SK-N-SH treated with all-trans-retinoic acid at 6 μM for 48 hours (cell line): Measurements from ENCODE around the gene SH3YL1.

Experiments
- ATAC-seq: fragments of 200-7000 bp; cut with Tn5 transposase; 3 replicates; pipeline ENCODE4 v1.9.1; 2020; ENCODE audit warnings: mild to moderate bottlenecking, moderate library complexity
- ARNTL ChIP-seq: fragments of 450-650 bp; formaldehyde crosslinking; IDR thresholded peaks from 2 replicates; pipeline ENCODE4 v1.5.0; 2020; ENCODE audit warnings: low read depth, mild to moderate bottlenecking, moderate library complexity, borderline replicate concordance
- CREB5 ChIP-seq: fragments of 250-450 bp; sonication (Bioruptor Pico); IDR thresholded peaks from 2 replicates; pipeline ENCODE4 v1.5.1; 2020; ENCODE audit warnings: low read depth, mild to moderate bottlenecking, moderate library complexity
- CSDC2 ChIP-seq: fragments of 250-450 bp; sonication (Bioruptor Pico); IDR thresholded peaks from 2 replicates; pipeline ENCODE4 v1.5.0; 2020; ENCODE audit warnings: mild to moderate bottlenecking, moderate library complexity
- GLIS3 ChIP-seq: fragments of 250-450 bp; sonication (Bioruptor Pico); IDR thresholded peaks from 2 replicates; pipeline ENCODE4 v1.5.0; 2020; ENCODE audit warnings: mild to moderate bottlenecking, moderate library complexity
- OSR1 ChIP-seq: fragments of 250-450 bp; sonication (Bioruptor Pico); IDR thresholded peaks from 2 replicates; pipeline ENCODE4 v1.8.0; 2022; ENCODE audit warnings: moderate library complexity, mild to moderate bottlenecking, inconsistent platforms
- PATZ1 ChIP-seq: fragments of 250-450 bp; sonication (Bioruptor Pico); IDR thresholded peaks from 2 replicates; pipeline ENCODE4 v1.8.0; 2020; ENCODE audit warnings: mild to moderate bottlenecking, moderate library complexity, borderline replicate concordance
- POU6F1 ChIP-seq: fragments of 250-450 bp; sonication (Bioruptor Pico); IDR thresholded peaks from 2 replicates; pipeline ENCODE4 v1.8.0; 2021; ENCODE audit warnings: low read depth, mild to moderate bottlenecking, moderate library complexity, borderline replicate concordance
- PPARA ChIP-seq: fragments of 250-450 bp; sonication (Bioruptor Pico); IDR thresholded peaks from 2 replicates; pipeline ENCODE4 v1.5.0; 2020; ENCODE audit warnings: mild to moderate bottlenecking, borderline replicate concordance
- RARB ChIP-seq: fragments of 250-450 bp; sonication (Bioruptor Pico); IDR thresholded peaks from 2 replicates; pipeline ENCODE4 v1.8.0; 2021; ENCODE audit warnings: mild to moderate bottlenecking, moderate library complexity
- SNAI2 ChIP-seq: fragments of 250-450 bp; sonication (Bioruptor Pico); IDR thresholded peaks from 2 replicates; pipeline ENCODE4 v1.5.0; 2020; ENCODE audit warnings: mild to moderate bottlenecking, moderate library complexity
- TSHZ2 ChIP-seq: fragments of 250-450 bp; sonication (Bioruptor Pico); IDR thresholded peaks from 2 replicates; pipeline ENCODE4 v1.5.0; 2020; ENCODE audit warnings: mild to moderate bottlenecking, moderate library complexity
- ZC3H10 ChIP-seq: fragments of 250-450 bp; sonication (Bioruptor Pico); IDR thresholded peaks from 2 replicates; pipeline ENCODE4 v1.5.1; 2021; ENCODE audit warnings: mild to moderate bottlenecking, moderate library complexity
- ZFP3 ChIP-seq: fragments of 250-450 bp; sonication (Bioruptor Pico); IDR thresholded peaks from 2 replicates; pipeline ENCODE4 v1.5.0; 2020; ENCODE audit warnings: mild to moderate bottlenecking, moderate library complexity
- ZFP30 ChIP-seq: fragments of 450-650 bp; formaldehyde crosslinking; IDR thresholded peaks from 2 replicates; pipeline ENCODE4 v1.5.0; 2022; ENCODE audit warnings: mild to moderate bottlenecking, moderate library complexity
- ZNF565 ChIP-seq: fragments of 450-650 bp; formaldehyde crosslinking; conservative IDR thresholded peaks from 2 replicates; pipeline ENCODE4 v1.5.0; 2020; ENCODE audit warnings: low read depth, mild to moderate bottlenecking, moderate library complexity
- ZNF70 ChIP-seq: fragments of 450-650 bp; formaldehyde crosslinking; IDR thresholded peaks from 2 replicates; pipeline ENCODE4 v1.5.0; 2020; ENCODE audit warnings: mild to moderate bottlenecking, moderate library complexity
- ZNF8 ChIP-seq: fragments of 450-650 bp; formaldehyde crosslinking; IDR thresholded peaks from 2 replicates; pipeline ENCODE4 v1.5.0; 2020; ENCODE audit warnings: mild to moderate bottlenecking, moderate library complexity

SH3YL1 gene

GRCh38 chr2:279366-279765 lies 15.5 kb upstream of the SH3YL1 start:
- no peak for TF ChIP-seq ZNF8 (CRISPR knock-in tag)
- no peak for TF ChIP-seq CREB5 (CRISPR knock-in tag)
- TF ChIP-seq ZC3H10 (CRISPR knock-in tag): no peak
- no peak for TF ChIP-seq ZNF70 (CRISPR knock-in tag)
- no peak for TF ChIP-seq PATZ1 (CRISPR knock-in tag)
- TF ChIP-seq PPARA (CRISPR knock-in tag): no peak
- TF ChIP-seq CSDC2 (CRISPR knock-in tag): no peak
- TF ChIP-seq SNAI2 (CRISPR knock-in tag): no peak
- no peak for TF ChIP-seq OSR1
- TF ChIP-seq TSHZ2: no peak
- ATAC-seq: no peak

GRCh38 chr2:278927-279320 lies 15.1 kb upstream of the SH3YL1 start:
- no peak for ATAC-seq

GRCh38 chr2:278312-278926 lies 14.6 kb upstream of the SH3YL1 start:
- no peak for ATAC-seq
- no peak for TF ChIP-seq PPARA (CRISPR knock-in tag)
- no peak for TF ChIP-seq POU6F1
- no peak for TF ChIP-seq RARB (CRISPR knock-in tag)
- no peak for TF ChIP-seq SNAI2 (CRISPR knock-in tag)
- TF ChIP-seq ZFP30 (CRISPR knock-in tag): no peak
- TF ChIP-seq ZNF8 (CRISPR knock-in tag): no peak
- TF ChIP-seq, all 23 proteins: peak for 0

More at GRCh38 chr2:278927-279320, 15.1 kb upstream of the SH3YL1 start:
- TF ChIP-seq OSR1 (no peak), ARNTL (no peak)
- TF ChIP-seq, all 23 proteins: peak for 0

GRCh38 chr2:275466-275865 lies 11.6 kb upstream of the SH3YL1 start:
- ATAC-seq: no peak

GRCh38 chr2:274503-274902 lies 10.7 kb upstream of the SH3YL1 start:
- no peak for TF ChIP-seq GLIS3 (CRISPR knock-in tag)
- TF ChIP-seq ZNF8 (CRISPR knock-in tag): no peak
- no peak for ATAC-seq

More at GRCh38 chr2:275466-275865, 11.6 kb upstream of the SH3YL1 start:
- TF ChIP-seq ARNTL: no peak

GRCh38 chr2:273333-273732 lies 9.5 kb upstream of the SH3YL1 start:
- TF ChIP-seq GLIS3 (CRISPR knock-in tag) (no peak), PPARA (CRISPR knock-in tag) (no peak)

GRCh38 chr2:271917-272316 lies 8.1 kb upstream of the SH3YL1 start:
- no peak for ATAC-seq
- TF ChIP-seq SNAI2 (CRISPR knock-in tag): no peak
- no peak for TF ChIP-seq ZFP3
- no peak for TF ChIP-seq ZNF565 (CRISPR knock-in tag)
- no peak for TF ChIP-seq ZC3H10 (CRISPR knock-in tag)
- TF ChIP-seq CSDC2 (CRISPR knock-in tag): no peak
- TF ChIP-seq TSHZ2: no peak
- no peak for TF ChIP-seq ZNF8 (CRISPR knock-in tag)
- TF ChIP-seq PATZ1 (CRISPR knock-in tag): no peak

More at GRCh38 chr2:273333-273732, 9.5 kb upstream of the SH3YL1 start:
- ATAC-seq: no peak
